GM10266 (cell line): ENCODE measurements around the gene CHMP3.

Experiments
- DNase-seq: peaks from one replicate; pipeline ENCODE4 v3.0.0; 2012; ENCODE audit errors: extremely low spot score
- TF ChIP-seq, protein P1 (sequence below): IDR thresholded peaks from 2 replicates; pipeline ENCODE4 v1.5.1; 2012; ENCODE audit warnings: mild to moderate bottlenecking, low read depth; ENCODE audit not compliant: control insufficient read depth, insufficient read depth; ENCODE audit errors: missing control alignments

The CHMP3 gene

GRCh38 chr2:86562922-86563649, at the start of gene CHMP3:
CHMP3 (minus strand) TSS chr2:86563443; CDS start chr2:86563348, 95 bp downstream.
- DNase-seq, result peak; percentile 96
- TF ChIP-seq, protein P1, sequence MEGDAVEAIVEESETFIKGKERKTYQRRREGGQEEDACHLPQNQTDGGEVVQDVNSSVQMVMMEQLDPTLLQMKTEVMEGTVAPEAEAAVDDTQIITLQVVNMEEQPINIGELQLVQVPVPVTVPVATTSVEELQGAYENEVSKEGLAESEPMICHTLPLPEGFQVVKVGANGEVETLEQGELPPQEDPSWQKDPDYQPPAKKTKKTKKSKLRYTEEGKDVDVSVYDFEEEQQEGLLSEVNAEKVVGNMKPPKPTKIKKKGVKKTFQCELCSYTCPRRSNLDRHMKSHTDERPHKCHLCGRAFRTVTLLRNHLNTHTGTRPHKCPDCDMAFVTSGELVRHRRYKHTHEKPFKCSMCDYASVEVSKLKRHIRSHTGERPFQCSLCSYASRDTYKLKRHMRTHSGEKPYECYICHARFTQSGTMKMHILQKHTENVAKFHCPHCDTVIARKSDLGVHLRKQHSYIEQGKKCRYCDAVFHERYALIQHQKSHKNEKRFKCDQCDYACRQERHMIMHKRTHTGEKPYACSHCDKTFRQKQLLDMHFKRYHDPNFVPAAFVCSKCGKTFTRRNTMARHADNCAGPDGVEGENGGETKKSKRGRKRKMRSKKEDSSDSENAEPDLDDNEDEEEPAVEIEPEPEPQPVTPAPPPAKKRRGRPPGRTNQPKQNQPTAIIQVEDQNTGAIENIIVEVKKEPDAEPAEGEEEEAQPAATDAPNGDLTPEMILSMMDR, result no peak

DNA sequence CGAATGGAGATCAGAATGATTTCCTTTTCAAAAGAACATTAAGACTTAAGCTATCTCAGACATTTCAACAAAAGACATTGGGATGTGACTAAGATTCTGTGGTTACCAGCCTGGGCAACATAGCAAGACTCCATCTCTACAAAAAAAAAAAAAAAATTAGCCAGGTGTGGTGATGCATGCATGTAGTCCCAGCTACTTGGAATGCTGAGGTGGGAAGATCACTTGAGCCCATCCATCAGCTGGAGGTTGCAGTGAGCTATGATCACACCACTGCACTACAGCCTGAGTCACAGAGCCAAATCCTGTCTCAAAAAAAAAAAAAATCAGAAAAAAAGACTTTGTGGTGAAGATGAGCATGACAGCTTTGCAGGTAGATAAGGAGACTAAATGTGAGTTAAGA, 47.6 kb upstream of the CHMP3 start:
- DNase-seq, result no peak
- TF ChIP-seq, protein P1, result no peak

GRCh38 chr2:86608832-86609410, 45.7 kb upstream of the CHMP3 start:
- no peak for DNase-seq

GRCh38 chr2:86603905-86604304, 40.7 kb upstream of the CHMP3 start:
- DNase-seq, result no peak
- TF ChIP-seq, protein P1, result no peak

More at GRCh38 chr2:86608832-86609410, 45.7 kb upstream of the CHMP3 start:
- TF ChIP-seq, protein P1, result no peak

GRCh38 chr2:86598966-86599365, 35.7 kb upstream of the CHMP3 start:
- no peak for DNase-seq
- TF ChIP-seq, protein P1, result no peak

- no peak for DNase-seq
- TF ChIP-seq, protein P1, result no peak
Observed at GRCh38 chr2:86596118-86596517, 32.9 kb upstream of the CHMP3 start.

- TF ChIP-seq, protein P1, result no peak
- no peak for DNase-seq
Observed at GRCh38 chr2:86593266-86593665, 30.0 kb upstream of the CHMP3 start.
